Panc1 (cell line): ENCODE data around the gene KCNQ1. TPM values are rescaled to one million over a fixed set of nuclear protein-coding genes. Genes with fewer than 3 reads are reported as not detected.

Experiments
- ATAC-seq: fragments of 200-7000 bp; cut with Tn5 transposase; 2 replicates; pipeline ENCODE4 v1.9.1; 2020; ENCODE audit warnings: mild to moderate bottlenecking, moderate library complexity
- BruUV-seq: library from RNA; stranded (reverse); fragments of 400-500 nt; replicated peaks from 2 replicates; lab custom pipeline; 2021; lab: Mats Ljungman, UMichigan
- CTCF ChIA-PET: fragments of 300-600 bp; sonication (Branson Sonifier 250); formaldehyde crosslinking; loops from one replicate; lab custom pipeline; 2022; ENCODE audit warnings: antibody characterized with exemption; lab: Charles Lee
- POLR2A ChIA-PET: fragments of 300-600 bp; sonication (Branson Sonifier 250); formaldehyde crosslinking; loops from one replicate; lab custom pipeline; 2022; ENCODE audit warnings: antibody characterized with exemption; lab: Charles Lee
- DNase-seq: peaks from one replicate; pipeline ENCODE4 v3.0.0-alpha.2; 2010; ENCODE audit warnings: low read depth, low spot score
- H3K27ac ChIP-seq: 2 replicates; pipeline ENCODE4 v1.5.1; 2011; ENCODE audit warnings: mild to moderate bottlenecking, low read length, inconsistent platforms
- H3K27me3 ChIP-seq: fragments of 200-500 bp; sonication (Bioruptor generic); 2 replicates; pipeline ENCODE4 v1.6.0; 2014; ENCODE audit warnings: low read length, inconsistent platforms; ENCODE audit not compliant: control insufficient read depth, insufficient read depth
- H3K36me3 ChIP-seq: fragments of 200-500 bp; sonication (Bioruptor generic); 2 replicates; pipeline ENCODE4 v1.5.1; 2014; ENCODE audit warnings: inconsistent platforms, mild to moderate bottlenecking, low read length, moderate library complexity; ENCODE audit not compliant: control insufficient read depth, insufficient read depth
- H3K4me1 ChIP-seq: 2 replicates; pipeline ENCODE4 v1.5.1; 2011; ENCODE audit warnings: inconsistent platforms, mild to moderate bottlenecking, low read length, moderate library complexity; ENCODE audit not compliant: control insufficient read depth, insufficient read depth
- H3K4me3 ChIP-seq, 2 experiments: 2 replicates each; pipeline ENCODE4 v1.5.1; 2011 to 2012; ENCODE audit warnings: low read depth in 2 of 2, low read length in 2 of 2, mild to moderate bottlenecking in 2 of 2, inconsistent platforms in 1 of 2, moderate library complexity in 1 of 2
- H3K9me3 ChIP-seq: fragments of 200-500 bp; sonication (Bioruptor generic); 2 replicates; pipeline ENCODE4 v1.5.1; 2014; ENCODE audit warnings: low read depth, mild to moderate bottlenecking, inconsistent platforms, low read length, moderate library complexity; ENCODE audit not compliant: control insufficient read depth, insufficient read depth
- POLR2AphosphoS5 ChIP-seq: IDR thresholded peaks from 2 replicates; pipeline ENCODE4 v1.6.1; 2012; ENCODE audit warnings: mild to moderate bottlenecking, low read depth, low read length, moderate library complexity
- SIN3A ChIP-seq: IDR thresholded peaks from 2 replicates; pipeline ENCODE4 v1.6.1; 2012; ENCODE audit warnings: low read depth, mild to moderate bottlenecking, low read length, moderate library complexity, borderline replicate concordance; ENCODE audit not compliant: insufficient read depth
- TCF7L2 ChIP-seq: IDR thresholded peaks from 2 replicates; pipeline ENCODE4 v1.6.1; 2011; ENCODE audit warnings: mild to moderate bottlenecking, low read depth, low read length, inconsistent platforms
- in situ Hi-C: cut with HindIII; loops from 2 replicates; pipeline ENCODE4 v1.10.0; 2016; ENCODE audit warnings: low sequenced_read_pairs, low pct_unique_long_range_greater_than_20kb
- intact Hi-C: fragments of 100-400 bp; cut with micrococcal nuclease; formaldehyde crosslinking; loops from one replicate; pipeline ENCODE4 v1.10.0; 2022; ENCODE audit not compliant: unreplicated experiment
- total RNA-seq: library from RNA; stranded (reverse); gene quantifications from one replicate; pipeline ENCODE4 v1.2.1, GENCODE V29; 2021; ENCODE audit not compliant: unreplicated experiment
- TF ChIP-seq, protein P1 (sequence below): fragments of 450-650 bp; IDR thresholded peaks from 2 replicates; pipeline ENCODE4 v1.5.1; 2017; ENCODE audit warnings: mild to moderate bottlenecking
- TF ChIP-seq, protein P2 (sequence below), 2 experiments: IDR thresholded peaks; 2 replicates each; pipeline ENCODE4 v1.6.1; 2011 to 2012; ENCODE audit warnings: low read depth in 2 of 2, control low read depth in 1 of 2, low read length in 1 of 2, mild to moderate bottlenecking in 1 of 2, moderate library complexity in 1 of 2; ENCODE audit not compliant: insufficient read depth in 1 of 2

KCNQ1 gene
- total RNA-seq, 1 experiment from 2014 or later, result 1.0 TPM

DNA sequence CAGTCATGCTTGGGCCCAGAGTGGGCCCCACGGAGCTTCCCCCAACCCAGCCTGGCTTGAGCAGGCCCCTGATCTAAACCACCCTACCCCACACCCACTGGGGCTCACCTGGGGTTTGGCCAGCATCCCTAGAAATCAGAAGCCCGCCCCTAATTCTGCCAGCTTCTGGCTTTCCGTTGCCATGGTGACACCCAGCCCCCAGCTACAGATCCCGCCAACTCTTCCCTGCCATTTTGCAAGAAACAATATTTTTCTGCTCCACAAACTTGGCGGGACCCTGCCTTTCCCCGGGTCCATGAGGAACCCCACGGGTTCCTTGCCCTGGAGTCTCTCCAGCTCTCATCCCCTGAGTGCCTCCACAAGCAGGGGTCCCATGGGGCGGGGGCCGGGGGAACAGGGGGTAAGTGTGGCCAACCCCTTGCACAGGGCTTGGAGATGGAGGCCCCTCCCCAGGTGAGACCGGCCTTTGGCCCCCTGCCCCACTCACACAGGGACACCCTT is 350.7 kb downstream of the KCNQ1 start:
- no peak overlapping the region for H3K27ac ChIP-seq
- no peaks in the 10 kb centered on the region for H3K27me3 ChIP-seq
- no peak for DNase-seq
- no peaks in the 10 kb centered on the region for H3K36me3 ChIP-seq
- in situ Hi-C loops, result no loop called here
- no peaks in the 10 kb centered on the region for H3K4me1 ChIP-seq
- ATAC-seq, result no peak
- no TSS peak for BruUV-seq
- TF ChIP-seq, protein P1, sequence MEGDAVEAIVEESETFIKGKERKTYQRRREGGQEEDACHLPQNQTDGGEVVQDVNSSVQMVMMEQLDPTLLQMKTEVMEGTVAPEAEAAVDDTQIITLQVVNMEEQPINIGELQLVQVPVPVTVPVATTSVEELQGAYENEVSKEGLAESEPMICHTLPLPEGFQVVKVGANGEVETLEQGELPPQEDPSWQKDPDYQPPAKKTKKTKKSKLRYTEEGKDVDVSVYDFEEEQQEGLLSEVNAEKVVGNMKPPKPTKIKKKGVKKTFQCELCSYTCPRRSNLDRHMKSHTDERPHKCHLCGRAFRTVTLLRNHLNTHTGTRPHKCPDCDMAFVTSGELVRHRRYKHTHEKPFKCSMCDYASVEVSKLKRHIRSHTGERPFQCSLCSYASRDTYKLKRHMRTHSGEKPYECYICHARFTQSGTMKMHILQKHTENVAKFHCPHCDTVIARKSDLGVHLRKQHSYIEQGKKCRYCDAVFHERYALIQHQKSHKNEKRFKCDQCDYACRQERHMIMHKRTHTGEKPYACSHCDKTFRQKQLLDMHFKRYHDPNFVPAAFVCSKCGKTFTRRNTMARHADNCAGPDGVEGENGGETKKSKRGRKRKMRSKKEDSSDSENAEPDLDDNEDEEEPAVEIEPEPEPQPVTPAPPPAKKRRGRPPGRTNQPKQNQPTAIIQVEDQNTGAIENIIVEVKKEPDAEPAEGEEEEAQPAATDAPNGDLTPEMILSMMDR, result no peak
- TF ChIP-seq SIN3A (no peak), POLR2AphosphoS5 (no peak), TCF7L2 (no peak)
- TF ChIP-seq, protein P2, sequence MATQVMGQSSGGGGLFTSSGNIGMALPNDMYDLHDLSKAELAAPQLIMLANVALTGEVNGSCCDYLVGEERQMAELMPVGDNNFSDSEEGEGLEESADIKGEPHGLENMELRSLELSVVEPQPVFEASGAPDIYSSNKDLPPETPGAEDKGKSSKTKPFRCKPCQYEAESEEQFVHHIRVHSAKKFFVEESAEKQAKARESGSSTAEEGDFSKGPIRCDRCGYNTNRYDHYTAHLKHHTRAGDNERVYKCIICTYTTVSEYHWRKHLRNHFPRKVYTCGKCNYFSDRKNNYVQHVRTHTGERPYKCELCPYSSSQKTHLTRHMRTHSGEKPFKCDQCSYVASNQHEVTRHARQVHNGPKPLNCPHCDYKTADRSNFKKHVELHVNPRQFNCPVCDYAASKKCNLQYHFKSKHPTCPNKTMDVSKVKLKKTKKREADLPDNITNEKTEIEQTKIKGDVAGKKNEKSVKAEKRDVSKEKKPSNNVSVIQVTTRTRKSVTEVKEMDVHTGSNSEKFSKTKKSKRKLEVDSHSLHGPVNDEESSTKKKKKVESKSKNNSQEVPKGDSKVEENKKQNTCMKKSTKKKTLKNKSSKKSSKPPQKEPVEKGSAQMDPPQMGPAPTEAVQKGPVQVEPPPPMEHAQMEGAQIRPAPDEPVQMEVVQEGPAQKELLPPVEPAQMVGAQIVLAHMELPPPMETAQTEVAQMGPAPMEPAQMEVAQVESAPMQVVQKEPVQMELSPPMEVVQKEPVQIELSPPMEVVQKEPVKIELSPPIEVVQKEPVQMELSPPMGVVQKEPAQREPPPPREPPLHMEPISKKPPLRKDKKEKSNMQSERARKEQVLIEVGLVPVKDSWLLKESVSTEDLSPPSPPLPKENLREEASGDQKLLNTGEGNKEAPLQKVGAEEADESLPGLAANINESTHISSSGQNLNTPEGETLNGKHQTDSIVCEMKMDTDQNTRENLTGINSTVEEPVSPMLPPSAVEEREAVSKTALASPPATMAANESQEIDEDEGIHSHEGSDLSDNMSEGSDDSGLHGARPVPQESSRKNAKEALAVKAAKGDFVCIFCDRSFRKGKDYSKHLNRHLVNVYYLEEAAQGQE (IDR thresholded peaks at IDR 0.05; ENCODE audit: insufficient read depth in 1 of 2, low read depth in 2 of 2, low read length in 1 of 2), result no peak
- intact Hi-C loops, result no loop called here
- H3K9me3 ChIP-seq, result no peaks in the 10 kb centered on the region
- ChIA-PET POLR2A (no interaction called here), CTCF (no interaction called here)
- H3K4me3 ChIP-seq, result no peak overlapping the region

DNA sequence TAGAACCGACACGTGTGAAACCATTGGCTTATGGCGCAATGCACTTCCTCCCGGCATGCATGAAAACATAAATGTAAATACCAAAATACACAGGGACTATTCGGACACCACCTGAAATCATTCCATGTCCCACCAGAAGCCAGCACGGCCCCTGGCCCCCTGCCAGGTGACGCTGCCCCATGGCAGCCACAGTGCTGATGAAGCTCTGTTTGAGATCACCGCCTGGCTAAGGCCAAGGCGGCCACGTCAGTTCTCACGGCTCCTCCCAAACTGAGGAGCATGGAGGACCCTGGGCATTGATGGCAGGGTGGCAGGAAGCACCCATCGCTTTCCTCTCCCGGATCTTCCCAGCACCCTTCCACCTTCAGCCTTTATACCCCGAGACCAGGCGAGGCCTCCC is 351.3 kb downstream of the KCNQ1 start:
- ChIA-PET POLR2A (no interaction called here), CTCF (no interaction called here)
- no peak for TF ChIP-seq SIN3A
- TF ChIP-seq, protein P2 (IDR thresholded peaks at IDR 0.05; ENCODE audit: insufficient read depth in 1 of 2, low read depth in 2 of 2, low read length in 1 of 2), result no peak
- TF ChIP-seq, protein P1, result no peak
- TF ChIP-seq POLR2AphosphoS5, result no peak
- TF ChIP-seq TCF7L2, result no peak
- H3K27me3 ChIP-seq, result no peaks in the 10 kb centered on the region
- DNase-seq (no peak), ATAC-seq (no peak)
- no peaks in the 10 kb centered on the region for H3K9me3 ChIP-seq
- intact Hi-C loops, result no loop called here
- no peak overlapping the region for H3K27ac ChIP-seq
- no peaks in the 10 kb centered on the region for H3K4me1 ChIP-seq
- no peak overlapping the region for H3K4me3 ChIP-seq
- BruUV-seq, result no TSS peak
- H3K36me3 ChIP-seq, result no peaks in the 10 kb centered on the region
- in situ Hi-C loops, result no loop called here
